Measurements from ENCODE around the gene LCNL1.

Gene LCNL1

GRCh38 chr9:136947028-136947891, 35.5 kb upstream of the LCNL1 start:
- DNase-seq = no peak

DNA sequence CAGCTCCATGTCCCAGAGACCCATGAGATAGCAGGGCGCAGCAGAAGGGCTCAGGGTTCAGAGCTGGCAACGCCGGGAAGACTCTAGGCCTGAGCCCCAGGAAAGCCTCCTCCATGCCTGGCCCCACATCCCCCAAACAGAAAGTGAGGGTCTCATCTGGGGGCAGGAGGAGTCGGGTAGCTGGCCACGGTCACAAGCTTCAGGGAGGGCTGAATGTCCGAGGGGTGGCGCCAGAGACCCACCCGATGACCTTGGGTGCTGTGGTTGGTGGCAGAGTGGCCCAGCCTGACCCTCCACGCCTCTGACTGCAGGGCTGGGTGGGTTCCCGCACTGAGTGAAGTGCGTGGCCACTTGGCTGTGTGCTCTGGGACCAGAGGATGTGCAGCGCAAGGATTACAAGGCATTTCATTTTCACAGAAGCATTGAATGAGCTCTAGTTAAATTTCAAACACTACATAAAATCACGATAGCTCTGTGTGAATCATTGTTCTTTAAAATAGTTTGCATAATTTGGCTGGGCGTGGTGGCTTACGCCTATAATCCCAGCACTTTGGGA, 34.8 kb upstream of the LCNL1 start:
- DNase-seq = no peak

DNA sequence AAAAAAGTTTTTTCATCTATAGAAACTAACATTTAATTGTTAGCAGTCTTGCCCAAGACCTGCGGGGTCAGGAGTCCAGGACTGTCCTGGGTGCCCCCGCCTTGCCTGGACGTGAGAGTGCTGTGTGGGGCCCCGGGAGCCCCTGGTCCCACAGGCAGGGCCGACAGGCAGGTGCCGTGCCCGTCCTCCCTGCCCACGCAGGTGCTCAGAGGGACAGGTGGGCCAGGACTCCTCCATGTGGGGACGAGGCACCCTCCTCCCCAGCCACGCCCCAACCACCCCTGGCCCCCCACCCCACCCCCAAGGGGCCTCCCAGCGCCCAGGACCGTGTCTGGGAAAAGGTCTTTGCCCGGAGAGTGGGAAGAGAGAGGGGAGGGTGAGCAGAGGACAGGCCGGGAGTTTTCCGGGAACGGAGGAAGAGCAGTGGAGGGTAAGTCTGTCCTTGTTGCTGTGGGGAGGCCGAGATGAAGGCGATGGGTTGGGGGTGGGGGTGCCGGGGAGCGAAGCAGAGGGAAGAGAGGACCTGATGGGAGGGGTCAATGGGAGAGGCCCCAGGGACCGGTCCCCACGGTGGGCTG, 33.5 kb upstream of the LCNL1 start:
- no peak for DNase-seq

DNA sequence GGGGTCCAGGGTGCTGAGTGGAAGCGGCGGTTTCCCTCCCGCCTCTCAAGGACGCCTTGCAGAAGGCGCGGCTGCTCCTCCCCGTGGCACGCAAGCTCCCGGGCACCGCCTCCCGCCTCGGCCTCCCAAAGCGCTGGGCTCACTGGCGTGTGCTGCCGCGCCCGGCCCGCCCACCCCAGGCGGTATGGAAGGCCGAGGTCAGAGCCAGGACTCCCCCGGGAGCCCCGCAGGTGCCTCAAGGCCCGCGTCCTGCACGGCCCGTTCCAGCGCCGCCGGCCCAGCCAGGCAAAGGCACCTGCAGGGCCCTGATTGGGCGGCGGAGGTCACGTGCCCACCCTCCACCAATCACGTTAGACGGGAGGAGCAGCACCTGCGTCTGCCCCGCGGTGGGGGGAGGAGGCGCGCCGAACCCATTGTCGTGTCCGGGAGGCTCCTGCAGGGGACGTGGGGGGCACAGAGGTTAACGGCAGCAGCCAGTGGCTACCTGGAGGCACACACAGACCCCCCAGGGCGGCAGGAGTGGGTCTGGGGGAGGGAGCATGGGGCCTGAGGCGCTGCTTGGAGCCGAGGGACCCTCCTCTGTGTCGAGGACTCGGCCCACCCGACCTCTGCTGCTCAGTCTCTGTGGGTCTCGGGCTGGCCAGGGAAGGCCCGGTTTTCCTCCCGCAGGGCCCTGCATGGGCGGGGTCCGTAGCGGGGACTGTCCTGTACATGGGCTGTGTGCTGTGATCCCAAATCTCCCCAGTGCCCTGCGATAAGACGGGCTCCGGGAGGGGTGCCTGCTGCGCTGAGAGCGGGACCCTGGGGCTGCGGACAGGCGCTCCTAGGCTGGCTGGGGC, 32.8 kb upstream of the LCNL1 start:
- peak; percentile 97 for DNase-seq

GRCh38 chr9:136950656-136951276, 32.0 kb upstream of the LCNL1 start:
- no peak for DNase-seq

- DNase-seq = no peak
Measured at GRCh38 chr9:136951541-136952320, 31.1 kb upstream of the LCNL1 start, which contains the start of gene LCN12. TSS of gene LCN12 (plus strand) at chr9:136952273. CDS start at chr9:136952328, 55 bp downstream.

- DNase-seq = no peak
Measured at GRCh38 chr9:136952321-136952850, 30.4 kb upstream of the LCNL1 start.

- no peak for DNase-seq
Measured at GRCh38 chr9:136952876-136953770, 29.7 kb upstream of the LCNL1 start.

GRCh38 chr9:136953771-136954269, 29.0 kb upstream of the LCNL1 start:
- DNase-seq = no peak

DNA sequence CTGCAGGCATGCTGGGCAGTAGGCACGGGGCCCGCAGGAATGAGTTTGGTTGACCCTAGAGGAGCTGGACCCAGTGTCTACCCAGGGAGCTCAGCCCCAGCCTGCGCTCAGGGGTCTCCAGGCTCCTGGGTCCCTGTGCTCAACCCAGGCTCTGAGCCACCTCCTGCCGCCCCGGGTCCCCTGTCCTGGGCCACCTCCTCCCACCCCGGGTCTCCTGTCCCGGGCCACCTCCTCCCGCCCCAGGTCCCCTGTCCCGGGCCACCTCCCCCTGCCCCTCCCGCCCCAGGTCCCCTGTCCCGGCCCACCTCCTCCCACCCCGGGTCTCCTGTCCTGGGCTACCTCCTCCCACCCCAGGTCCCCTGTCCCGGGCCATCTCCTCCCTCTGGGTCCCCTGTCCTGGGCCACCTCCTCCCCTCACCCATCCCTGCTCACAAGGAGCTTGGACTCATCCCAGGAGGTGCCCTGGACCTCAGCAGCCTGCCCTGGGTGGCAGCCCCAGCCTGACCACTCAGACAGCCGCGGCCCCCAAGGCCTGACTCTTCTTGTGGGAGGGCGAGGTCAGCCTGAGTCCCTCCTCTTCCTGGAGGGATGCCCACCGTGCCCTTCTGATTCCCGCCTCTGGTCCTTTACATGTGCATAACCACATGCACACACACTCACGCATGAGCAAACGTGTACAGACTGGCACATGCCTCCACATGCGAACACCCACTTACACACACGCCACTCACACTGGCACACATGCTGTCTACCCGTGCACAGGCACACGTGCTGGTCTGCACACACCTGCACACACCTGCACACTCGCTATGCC, 28.3 kb upstream of the LCNL1 start:
- DNase-seq = no peak

DNA sequence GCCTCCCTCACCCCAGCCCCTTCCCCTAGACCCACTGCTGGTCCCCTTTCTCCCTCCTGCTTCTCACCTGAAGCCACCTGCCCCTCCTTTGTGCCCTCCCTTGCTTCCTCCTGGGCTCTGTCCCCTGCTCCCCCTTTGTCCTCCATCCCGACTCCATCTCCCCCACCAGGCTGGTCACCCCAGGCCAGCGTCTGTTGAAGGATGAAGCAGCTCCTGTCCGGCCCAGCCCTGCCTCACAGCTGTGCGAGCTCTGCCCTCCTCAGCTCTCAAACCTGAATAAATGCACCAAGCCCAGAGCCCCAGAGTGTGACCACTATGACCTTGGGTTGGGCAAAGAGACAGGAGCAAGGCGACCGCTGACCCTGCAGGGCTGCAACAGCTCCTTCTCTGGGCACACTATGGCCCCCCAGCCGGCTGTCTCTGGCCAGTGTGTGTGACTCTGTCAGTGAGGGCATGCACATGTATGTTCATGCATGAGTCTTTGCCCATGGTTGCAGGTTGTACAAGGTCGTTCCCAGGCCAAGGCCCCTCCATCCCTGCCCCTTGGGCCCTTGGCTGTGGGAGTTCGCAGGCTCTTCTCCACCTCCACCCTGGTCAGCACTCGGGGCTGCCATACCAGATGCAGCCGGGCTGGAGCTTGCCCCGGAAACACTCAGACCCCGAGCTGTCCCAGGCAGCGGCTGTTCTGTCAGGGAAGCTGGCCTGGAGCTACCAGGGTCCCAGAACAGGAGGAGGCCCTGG, 27.4 kb upstream of the LCNL1 start:
- DNase-seq = no peak

GRCh38 chr9:136955943-136956335, 26.9 kb upstream of the LCNL1 start:
- no peak for DNase-seq

GRCh38 chr9:136956604-136957003, 26.2 kb upstream of the LCNL1 start:
- DNase-seq = no peak

- no peak for DNase-seq
Measured at GRCh38 chr9:136957461-136957860, 25.3 kb upstream of the LCNL1 start.

- DNase-seq = no peak
Measured at GRCh38 chr9:136957901-136958300, 24.9 kb upstream of the LCNL1 start.

DNA sequence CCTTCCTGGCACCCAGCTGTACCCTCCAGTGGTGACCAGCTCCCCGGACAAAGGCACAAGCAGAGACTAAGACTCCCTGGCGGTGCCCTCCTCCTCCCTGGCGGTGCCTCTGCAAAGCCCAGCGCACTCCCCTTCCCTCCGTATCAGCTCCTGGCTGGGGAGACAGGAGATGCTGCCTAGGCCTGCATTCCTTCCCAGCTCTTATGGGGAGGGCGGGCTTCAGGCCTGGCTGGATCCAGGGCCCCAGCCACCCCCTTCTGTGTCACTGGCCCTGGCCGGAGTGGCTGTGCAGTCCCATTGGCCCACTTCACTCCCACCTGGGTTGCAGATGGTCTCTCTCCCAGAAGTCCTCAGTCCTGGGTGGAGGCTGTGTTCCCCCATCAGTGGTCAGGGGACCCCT, 24.3 kb upstream of the LCNL1 start:
- no peak for DNase-seq

- DNase-seq = no peak
Measured at GRCh38 chr9:136958898-136959850, 23.6 kb upstream of the LCNL1 start.
